PC-9 (cell line): ENCODE data around the gene LILRA2.
"Not testable (repeated sequence)": the region's sequence is repeated elsewhere in the genome, so short reads cannot be mapped to it uniquely, and the experiment has no call there.

ENCODE experiments used
- CTCF ChIP-seq: fragments of 200-600 bp; sonication (generic); conservative IDR thresholded peaks from 2 replicates; pipeline ENCODE4 v1.6.1; 2017; ENCODE audit warnings: mixed run types, antibody characterized with exemption, mild to moderate bottlenecking, moderate library complexity
- EZH2 ChIP-seq: fragments of 200-600 bp; sonication (generic); IDR thresholded peaks from 2 replicates; pipeline ENCODE4 v1.8.0; 2017; ENCODE audit warnings: antibody characterized with exemption, low read depth

- TF ChIP-seq CTCF, EZH2: not testable (repeated sequence)
Measured at GRCh38 chr19:54578268-54578667, 4.7 kb downstream of the LILRA2 start.
